Measurements from ENCODE around the gene DGKI. TPM values are rescaled to one million over a fixed set of nuclear protein-coding genes. Genes with fewer than 3 reads are reported as not detected.

DGKI gene
- total RNA-seq, 1 experiment from 2014 or later = 0.55 TPM

GRCh38 chr7:137895301-137896221 is 48.8 kb upstream of the DGKI start:
- Histone ChIP-seq H3K18ac (ENCODE audit: insufficient read length, low read depth, low read length) (no peak overlapping the region), H3K79me2 (ENCODE audit: insufficient read depth, low read length) (no peaks in the 10 kb centered on the region), H3K4me2 (ENCODE audit: insufficient read depth, insufficient read length, low read length) (no peak overlapping the region), H3K4me1 (ENCODE audit: insufficient read depth, low read length) (no peaks in the 10 kb centered on the region), H4K8ac (replicated peaks; ENCODE audit: insufficient read length, low read depth, low read length) (no peak overlapping the region), H3K4ac (ENCODE audit: low read depth, low read length) (no peak overlapping the region), H3K27me3 (ENCODE audit: insufficient read depth, low read length) (no peaks in the 10 kb centered on the region), H3K23me2 (ENCODE audit: insufficient read length, low read depth, low read length, poor library complexity, severe bottlenecking) (no peaks in the 10 kb centered on the region), H3T11ph (ENCODE audit: low read length) (no peak overlapping the region), H2BK15ac (ENCODE audit: low read depth, low read length) (no peak overlapping the region), H2AK5ac (ENCODE audit: insufficient read length, low read length) (no peak overlapping the region), H2AFZ (ENCODE audit: low read length) (no peak overlapping the region), H2BK120ac (ENCODE audit: low read depth, low read length, poor library complexity, severe bottlenecking) (no peak overlapping the region), H3K9ac (ENCODE audit: extremely low read depth, insufficient read length, low read length) (no peak overlapping the region), H3K79me1 (ENCODE audit: insufficient read depth, low read depth, low read length, poor library complexity, severe bottlenecking) (no peaks in the 10 kb centered on the region), H2BK12ac (ENCODE audit: insufficient read length, low read depth, low read length) (no peak overlapping the region), H3K27ac (ENCODE audit: insufficient read length, low read depth, low read length) (no peak overlapping the region), H3K9me3 (ENCODE audit: control insufficient read depth, low read depth, low read length) (no peaks in the 10 kb centered on the region), H3K23ac (ENCODE audit: insufficient read length, low read depth, low read length) (no peak overlapping the region), H4K91ac (ENCODE audit: insufficient read length, low read depth, low read length) (no peak overlapping the region), H4K20me1 (ENCODE audit: control insufficient read depth, insufficient read depth, insufficient read length) (no peaks in the 10 kb centered on the region), H4K5ac (ENCODE audit: insufficient read length, low read depth, low read length) (no peak overlapping the region), H2BK5ac (ENCODE audit: insufficient read length, low read length) (no peak overlapping the region), H3K14ac (ENCODE audit: insufficient read depth, low read length) (no peak overlapping the region), H3K56ac (ENCODE audit: insufficient read length, low read depth, low read length) (no peak overlapping the region), H2BK20ac (ENCODE audit: low read depth, low read length, poor library complexity, severe bottlenecking) (no peak overlapping the region)
- DNase-seq = no peak
- no peak overlapping the region for H3K4me3 Mint-ChIP-seq
- TF ChIP-seq, protein P1, sequence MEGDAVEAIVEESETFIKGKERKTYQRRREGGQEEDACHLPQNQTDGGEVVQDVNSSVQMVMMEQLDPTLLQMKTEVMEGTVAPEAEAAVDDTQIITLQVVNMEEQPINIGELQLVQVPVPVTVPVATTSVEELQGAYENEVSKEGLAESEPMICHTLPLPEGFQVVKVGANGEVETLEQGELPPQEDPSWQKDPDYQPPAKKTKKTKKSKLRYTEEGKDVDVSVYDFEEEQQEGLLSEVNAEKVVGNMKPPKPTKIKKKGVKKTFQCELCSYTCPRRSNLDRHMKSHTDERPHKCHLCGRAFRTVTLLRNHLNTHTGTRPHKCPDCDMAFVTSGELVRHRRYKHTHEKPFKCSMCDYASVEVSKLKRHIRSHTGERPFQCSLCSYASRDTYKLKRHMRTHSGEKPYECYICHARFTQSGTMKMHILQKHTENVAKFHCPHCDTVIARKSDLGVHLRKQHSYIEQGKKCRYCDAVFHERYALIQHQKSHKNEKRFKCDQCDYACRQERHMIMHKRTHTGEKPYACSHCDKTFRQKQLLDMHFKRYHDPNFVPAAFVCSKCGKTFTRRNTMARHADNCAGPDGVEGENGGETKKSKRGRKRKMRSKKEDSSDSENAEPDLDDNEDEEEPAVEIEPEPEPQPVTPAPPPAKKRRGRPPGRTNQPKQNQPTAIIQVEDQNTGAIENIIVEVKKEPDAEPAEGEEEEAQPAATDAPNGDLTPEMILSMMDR (conservative IDR thresholded peaks at IDR 0.05) = no peak
- H3K9me3 Mint-ChIP-seq = no peaks in the 10 kb centered on the region; a peak in 2 of 5 replicates
- H3K27ac Mint-ChIP-seq = peak overlapping the region in 1 of 3 experiments; percentile 39; a peak in 2 of 7 replicates
- H3K27me3 Mint-ChIP-seq (ENCODE audit: low read depth) = peaks cover 2% of the 10 kb centered on the region; the same call in 1 of the 2 replicates
- peaks cover 15 to 16% of the 10 kb centered on the region in 2 experiments for H3K4me1 Mint-ChIP-seq
- H3K36me3 Mint-ChIP-seq (ENCODE audit: insufficient read depth in 1 of 3, low read depth in 3 of 3) = peaks cover 35 to 80% (median 70%) of the 10 kb centered on the region in 3 experiments
- no CpG with 5 or more reads among the region's 8 CpGs for WGBS (ENCODE audit: extremely low coverage, insufficient read length, low lambda C conversion rate)
